ENCODE results near the gene FBXO22.
A peak's percentile ranks its signal among the peaks of the same experiment; 100 is the strongest.
"Not testable (repeated sequence)": the region's sequence is repeated elsewhere in the genome, so short reads cannot be mapped to it uniquely, and the experiment has no call there.

The FBXO22 gene

GRCh38 chr15:75903331-75904239 lies at the start of gene FBXO22:
FBXO22 (plus strand) TSS chr15:75903878; CDS start chr15:75903964, 86 bp downstream.
- Histone ChIP-seq H3K79me2 (ENCODE audit: control insufficient read depth, insufficient read depth, low read length, unreplicated experiment) (peaks cover 29% of the 10 kb centered on the region), H2AFZ (ENCODE audit: low read length, unreplicated experiment) (peak within 1 kb of the TSS; percentile 84), H3K27me3 (ENCODE audit: insufficient read depth, low read length) (no peaks in the 10 kb centered on the region), H3K36me3 (ENCODE audit: insufficient read depth, low read length) (peaks cover 11% of the 10 kb centered on the region; the same call in 1 of the 2 replicates), H3K27ac (ENCODE audit: low read depth, low read length) (peak within 1 kb of the TSS; percentile 40; the same call in 1 of the 2 replicates), H3K4me3 (ENCODE audit: low read depth, low read length) (peak within 1 kb of the TSS; percentile 99), H3K4me1 (ENCODE audit: control insufficient read depth, insufficient read depth, low read length, unreplicated experiment) (peaks cover 25% of the 10 kb centered on the region)

GRCh38 chr15:75857886-75858285 lies 45.8 kb upstream of the FBXO22 start:
- Histone ChIP-seq H3K4me3 (ENCODE audit: low read depth, low read length) (no peak overlapping the region), H3K27ac (ENCODE audit: low read depth, low read length) (no peak overlapping the region), H2AFZ (ENCODE audit: low read length, unreplicated experiment) (no peak overlapping the region), H3K36me3 (ENCODE audit: insufficient read depth, low read length) (peaks cover 15% of the 10 kb centered on the region), H3K27me3 (ENCODE audit: insufficient read depth, low read length) (no peaks in the 10 kb centered on the region), H3K4me1 (ENCODE audit: control insufficient read depth, insufficient read depth, low read length, unreplicated experiment) (peaks cover 5% of the 10 kb centered on the region), H3K79me2 (ENCODE audit: control insufficient read depth, insufficient read depth, low read length, unreplicated experiment) (peaks cover 30% of the 10 kb centered on the region)

- no peaks in the 10 kb centered on the region for H3K27me3 ChIP-seq (ENCODE audit: insufficient read depth, low read length)
- peaks cover 5% of the 10 kb centered on the region for H3K4me1 ChIP-seq (ENCODE audit: control insufficient read depth, insufficient read depth, low read length, unreplicated experiment)
- H3K36me3 ChIP-seq (ENCODE audit: insufficient read depth, low read length): peaks cover 7% of the 10 kb centered on the region; the same call in 1 of the 2 replicates
- H2AFZ ChIP-seq (ENCODE audit: low read length, unreplicated experiment): no peak overlapping the region
- H3K4me3 ChIP-seq (ENCODE audit: low read depth, low read length): no peak overlapping the region
- no peak overlapping the region for H3K27ac ChIP-seq (ENCODE audit: low read depth, low read length)
- H3K79me2 ChIP-seq (ENCODE audit: control insufficient read depth, insufficient read depth, low read length, unreplicated experiment): peaks cover 34% of the 10 kb centered on the region
These were observed 41.8 kb upstream of the FBXO22 start for GRCh38 chr15:75861750-75862402.

GRCh38 chr15:75862796-75863195 lies 40.9 kb upstream of the FBXO22 start:
- Histone ChIP-seq H3K27me3 (ENCODE audit: insufficient read depth, low read length) (no peaks in the 10 kb centered on the region), H3K79me2 (ENCODE audit: control insufficient read depth, insufficient read depth, low read length, unreplicated experiment) (peaks cover 32% of the 10 kb centered on the region), H3K27ac (ENCODE audit: low read depth, low read length) (no peak overlapping the region), H3K4me1 (ENCODE audit: control insufficient read depth, insufficient read depth, low read length, unreplicated experiment) (peaks cover 6% of the 10 kb centered on the region), H2AFZ (ENCODE audit: low read length, unreplicated experiment) (no peak overlapping the region), H3K4me3 (ENCODE audit: low read depth, low read length) (no peak overlapping the region), H3K36me3 (ENCODE audit: insufficient read depth, low read length) (peaks cover 7% of the 10 kb centered on the region; the same call in 1 of the 2 replicates)

- Histone ChIP-seq H3K27me3 (ENCODE audit: insufficient read depth, low read length) (no peaks in the 10 kb centered on the region), H3K36me3 (ENCODE audit: insufficient read depth, low read length) (peaks cover 8% of the 10 kb centered on the region), H2AFZ (ENCODE audit: low read length, unreplicated experiment) (no peak overlapping the region), H3K4me3 (ENCODE audit: low read depth, low read length) (no peak overlapping the region), H3K4me1 (ENCODE audit: control insufficient read depth, insufficient read depth, low read length, unreplicated experiment) (peaks cover 6% of the 10 kb centered on the region), H3K27ac (ENCODE audit: low read depth, low read length) (no peak overlapping the region), H3K79me2 (ENCODE audit: control insufficient read depth, insufficient read depth, low read length, unreplicated experiment) (peaks cover 26% of the 10 kb centered on the region)
These were observed 39.2 kb upstream of the FBXO22 start for GRCh38 chr15:75864213-75865059.

- H3K27ac ChIP-seq (ENCODE audit: low read depth, low read length); H3K4me1 ChIP-seq (ENCODE audit: control insufficient read depth, insufficient read depth, low read length, unreplicated experiment); H2AFZ ChIP-seq (ENCODE audit: low read length, unreplicated experiment); H3K36me3 ChIP-seq (ENCODE audit: insufficient read depth, low read length); H3K27me3 ChIP-seq (ENCODE audit: insufficient read depth, low read length); H3K4me3 ChIP-seq (ENCODE audit: low read depth, low read length): not testable (repeated sequence)
- H3K79me2 ChIP-seq (ENCODE audit: control insufficient read depth, insufficient read depth, low read length, unreplicated experiment): peaks cover 26% of the 10 kb centered on the region
These were observed 37.6 kb upstream of the FBXO22 start for GRCh38 chr15:75866045-75866444.

GRCh38 chr15:75866916-75867315 lies 36.8 kb upstream of the FBXO22 start:
- Histone ChIP-seq H2AFZ (ENCODE audit: low read length, unreplicated experiment) (no peak overlapping the region), H3K27me3 (ENCODE audit: insufficient read depth, low read length) (no peaks in the 10 kb centered on the region), H3K4me1 (ENCODE audit: control insufficient read depth, insufficient read depth, low read length, unreplicated experiment) (peaks cover 6% of the 10 kb centered on the region), H3K36me3 (ENCODE audit: insufficient read depth, low read length) (peaks cover 4% of the 10 kb centered on the region), H3K79me2 (ENCODE audit: control insufficient read depth, insufficient read depth, low read length, unreplicated experiment) (peaks cover 25% of the 10 kb centered on the region), H3K4me3 (ENCODE audit: low read depth, low read length) (no peak overlapping the region), H3K27ac (ENCODE audit: low read depth, low read length) (no peak overlapping the region)

GRCh38 chr15:75867449-75867848 lies 36.2 kb upstream of the FBXO22 start:
- H3K27me3 ChIP-seq (ENCODE audit: insufficient read depth, low read length): no peaks in the 10 kb centered on the region
- H3K4me3 ChIP-seq (ENCODE audit: low read depth, low read length): no peak overlapping the region
- H3K36me3 ChIP-seq (ENCODE audit: insufficient read depth, low read length): peaks cover 4% of the 10 kb centered on the region
- peaks cover 23% of the 10 kb centered on the region for H3K79me2 ChIP-seq (ENCODE audit: control insufficient read depth, insufficient read depth, low read length, unreplicated experiment)
- H3K4me1 ChIP-seq (ENCODE audit: control insufficient read depth, insufficient read depth, low read length, unreplicated experiment): peaks cover 6% of the 10 kb centered on the region
- H2AFZ ChIP-seq (ENCODE audit: low read length, unreplicated experiment): no peak overlapping the region
- no peak overlapping the region for H3K27ac ChIP-seq (ENCODE audit: low read depth, low read length)

GRCh38 chr15:75868019-75868418 lies 35.7 kb upstream of the FBXO22 start:
- H3K27me3 ChIP-seq (ENCODE audit: insufficient read depth, low read length): no peaks in the 10 kb centered on the region
- peaks cover 6% of the 10 kb centered on the region for H3K4me1 ChIP-seq (ENCODE audit: control insufficient read depth, insufficient read depth, low read length, unreplicated experiment)
- H3K4me3 ChIP-seq (ENCODE audit: low read depth, low read length): no peak overlapping the region
- no peak overlapping the region for H2AFZ ChIP-seq (ENCODE audit: low read length, unreplicated experiment)
- H3K36me3 ChIP-seq (ENCODE audit: insufficient read depth, low read length): peaks cover 4% of the 10 kb centered on the region
- H3K27ac ChIP-seq (ENCODE audit: low read depth, low read length): no peak overlapping the region
- peaks cover 20% of the 10 kb centered on the region for H3K79me2 ChIP-seq (ENCODE audit: control insufficient read depth, insufficient read depth, low read length, unreplicated experiment)

- H3K27ac ChIP-seq (ENCODE audit: low read depth, low read length): no peak overlapping the region
- H3K79me2 ChIP-seq (ENCODE audit: control insufficient read depth, insufficient read depth, low read length, unreplicated experiment): peaks cover 18% of the 10 kb centered on the region
- H3K4me3 ChIP-seq (ENCODE audit: low read depth, low read length): no peak overlapping the region
- H3K36me3 ChIP-seq (ENCODE audit: insufficient read depth, low read length): peaks cover 11% of the 10 kb centered on the region
- no peak overlapping the region for H2AFZ ChIP-seq (ENCODE audit: low read length, unreplicated experiment)
- peaks cover 6% of the 10 kb centered on the region for H3K4me1 ChIP-seq (ENCODE audit: control insufficient read depth, insufficient read depth, low read length, unreplicated experiment)
- H3K27me3 ChIP-seq (ENCODE audit: insufficient read depth, low read length): no peaks in the 10 kb centered on the region
These were observed 34.2 kb upstream of the FBXO22 start for GRCh38 chr15:75869446-75869845.
